GM21381 (cell line): Measurements from ENCODE around the gene SUCLA2.

Experiments
- ATAC-seq: cut with Tn5 transposase; IDR thresholded peaks from one replicate; pipeline ENCODE4 v1.9.1; 2021; ENCODE audit warnings: mild to moderate bottlenecking, moderate library complexity; ENCODE audit not compliant: unreplicated experiment

SUCLA2 gene

GRCh38 chr13:47904241-47904640 lies 96.8 kb downstream of the SUCLA2 start:
- ATAC-seq, result no peak

- ATAC-seq, result no peak
Measured at GRCh38 chr13:47903836-47904235, 97.2 kb downstream of the SUCLA2 start.

GRCh38 chr13:47901441-47901840 lies 99.6 kb downstream of the SUCLA2 start:
- no peak for ATAC-seq

GRCh38 chr13:47898080-47898479 lies 103.0 kb downstream of the SUCLA2 start:
- no peak for ATAC-seq

GRCh38 chr13:47897411-47898050 lies 103.5 kb downstream of the SUCLA2 start:
- no peak for ATAC-seq

- ATAC-seq, result no peak
Measured at GRCh38 chr13:47896546-47896945, 104.5 kb downstream of the SUCLA2 start.

- no peak for ATAC-seq
Measured at GRCh38 chr13:47896111-47896510, 105.0 kb downstream of the SUCLA2 start.

GRCh38 chr13:47893527-47893926 lies 107.5 kb downstream of the SUCLA2 start:
- ATAC-seq, result no peak
